ENCODE measurements around the gene ETFA. TPM values are rescaled to one million over a fixed set of nuclear protein-coding genes. Genes with fewer than 3 reads are reported as not detected.

Gene ETFA
- total and polyA plus RNA-seq, 2 of the 8 experiments (the other 6 are each of a cell fraction or from before 2014, with no cell fraction given): 60.9 to 90.0 TPM

- TF ChIP-seq ASH2L (IDR thresholded peaks at IDR 0.05; ENCODE audit: low read length) (no peak), BRCA1 (IDR thresholded peaks at IDR 0.05; ENCODE audit: low read depth, low read length) (no peak), RNF2 (IDR thresholded peaks at IDR 0.05; ENCODE audit: borderline replicate concordance, low read depth, low read length, missing control alignments, poor library complexity, severe bottlenecking) (peak; percentile 58), EP300 (IDR thresholded peaks at IDR 0.05; ENCODE audit: borderline replicate concordance in 1 of 2, low read depth in 2 of 2, low read length in 2 of 2) (no peak), BCL11A (IDR thresholded peaks at IDR 0.05; ENCODE audit: low read depth in 2 of 2, low read length in 2 of 2) (no peak)
Measured at GRCh38 chr15:76347482-76348055, 36.3 kb upstream of the ETFA start (continued).

Data from H1 (cell line).